ENCODE data around the gene CGB5. TPM values are rescaled to one million over a fixed set of nuclear protein-coding genes. Genes with fewer than 3 reads are reported as not detected.

Gene CGB5
- total and polyA plus RNA-seq, 2 experiments from 2014 or later = 1.7 TPM; not detected in 1

DNA sequence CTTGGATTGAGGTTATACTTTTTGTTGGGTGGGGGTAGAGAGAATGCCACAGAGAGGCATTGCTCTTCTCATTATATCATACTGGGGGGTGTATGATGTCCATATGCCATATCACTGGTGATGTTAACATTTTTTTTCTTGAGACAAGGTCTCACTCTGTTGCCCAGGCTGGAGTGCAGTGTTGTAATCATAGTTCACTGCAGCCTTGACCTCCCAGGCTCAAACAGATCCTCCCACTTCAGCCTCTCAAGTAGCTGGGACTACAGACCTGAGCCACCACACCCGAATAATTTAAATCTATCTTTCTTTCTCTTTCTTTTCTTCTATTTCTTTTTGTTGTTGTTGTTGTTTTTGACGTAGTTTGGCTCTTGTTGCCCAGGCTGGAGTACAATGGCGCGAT, 36.7 kb downstream of the CGB5 start:
- TF ChIP-seq EZH2 (IDR thresholded peaks at IDR 0.05; ENCODE audit: insufficient read depth, poor library complexity, severe bottlenecking) (no peak), EZH2phosphoT487 (IDR thresholded peaks at IDR 0.05; ENCODE audit: insufficient read depth, low read depth) (no peak)
- H3K4me3 ChIP-seq = no peak overlapping the region
- H3K9me2 ChIP-seq (ENCODE audit: insufficient read depth) = no peaks in the 10 kb centered on the region
- H3K4me2 ChIP-seq (ENCODE audit: unreplicated experiment) = no peak overlapping the region
- no peak overlapping the region for H2AFZ ChIP-seq
- in situ Hi-C loops (cut with MboI) = no loop called here
- H3K4me1 ChIP-seq (ENCODE audit: insufficient read depth) = no peaks in the 10 kb centered on the region; the same call in 1 of the 2 replicates
- no peaks in the 10 kb centered on the region for H3K27me3 ChIP-seq (replicated peaks; ENCODE audit: insufficient read depth)
- no peaks in the 10 kb centered on the region for H4K20me1 ChIP-seq (ENCODE audit: insufficient read depth)
- H3K9ac ChIP-seq = no peak overlapping the region
- H3F3A ChIP-seq (ENCODE audit: insufficient read depth) = no peaks in the 10 kb centered on the region
- no peak for DNase-seq
- WGBS, 2 experiments (ENCODE audit: low coverage in 1 of 2, low lambda C conversion rate in 2 of 2, missing lambda C conversion rate in 2 of 2) = 65 to 71% methylated on average over 4 of the region's 4 CpGs
- no peaks in the 10 kb centered on the region for H3K36me3 ChIP-seq (ENCODE audit: low read depth)
- H3K9me3 ChIP-seq (ENCODE audit: low read depth) = no peaks in the 10 kb centered on the region
- H3K79me2 ChIP-seq (ENCODE audit: insufficient read depth) = peaks cover 1% of the 10 kb centered on the region
- no peak overlapping the region for H3K27ac ChIP-seq

DNA sequence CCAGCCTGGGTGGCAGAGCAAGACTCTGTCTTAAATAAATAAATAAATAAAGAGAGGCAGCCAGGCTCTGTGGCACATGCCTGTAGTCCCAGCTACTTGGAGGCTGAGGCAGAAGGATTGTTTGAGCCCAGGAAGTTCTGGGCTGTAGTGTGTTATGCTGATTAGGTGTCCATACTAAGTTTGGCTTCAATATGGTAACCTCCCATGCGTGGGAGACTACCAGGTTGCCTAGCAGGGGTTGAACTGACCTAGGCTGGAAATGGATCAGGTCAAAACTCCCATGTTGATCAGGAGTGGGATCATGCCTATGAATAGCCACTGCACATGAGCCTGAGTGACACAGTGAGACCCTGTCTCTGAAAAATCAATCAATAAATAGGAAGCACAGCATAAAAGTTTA, 37.6 kb downstream of the CGB5 start:
- Histone ChIP-seq H3F3A (ENCODE audit: insufficient read depth) (no peaks in the 10 kb centered on the region), H3K79me2 (ENCODE audit: insufficient read depth) (peaks cover 10% of the 10 kb centered on the region), H3K36me3 (ENCODE audit: low read depth) (no peaks in the 10 kb centered on the region), H3K4me3 (no peak overlapping the region), H3K4me2 (ENCODE audit: unreplicated experiment) (no peak overlapping the region), H4K20me1 (ENCODE audit: insufficient read depth) (peaks cover under 1% of the 10 kb centered on the region; the same call in 1 of the 2 replicates), H3K9ac (no peak overlapping the region), H3K27me3 (replicated peaks; ENCODE audit: insufficient read depth) (no peaks in the 10 kb centered on the region), H3K27ac (no peak overlapping the region), H2AFZ (no peak overlapping the region), H3K9me3 (ENCODE audit: low read depth) (no peaks in the 10 kb centered on the region), H3K4me1 (ENCODE audit: insufficient read depth) (no peaks in the 10 kb centered on the region; the same call in 1 of the 2 replicates), H3K9me2 (ENCODE audit: insufficient read depth) (no peaks in the 10 kb centered on the region)
- TF ChIP-seq EZH2phosphoT487 (IDR thresholded peaks at IDR 0.05; ENCODE audit: insufficient read depth, low read depth) = no peak
- no peak for TF ChIP-seq EZH2 (IDR thresholded peaks at IDR 0.05; ENCODE audit: insufficient read depth, poor library complexity, severe bottlenecking)
- no peak for DNase-seq
- 35 to 61% methylated on average over 1 of the region's 1 CpG for WGBS, 2 experiments (ENCODE audit: low coverage in 1 of 2, low lambda C conversion rate in 2 of 2, missing lambda C conversion rate in 2 of 2)
- in situ Hi-C loops (cut with MboI) = no loop called here

DNA sequence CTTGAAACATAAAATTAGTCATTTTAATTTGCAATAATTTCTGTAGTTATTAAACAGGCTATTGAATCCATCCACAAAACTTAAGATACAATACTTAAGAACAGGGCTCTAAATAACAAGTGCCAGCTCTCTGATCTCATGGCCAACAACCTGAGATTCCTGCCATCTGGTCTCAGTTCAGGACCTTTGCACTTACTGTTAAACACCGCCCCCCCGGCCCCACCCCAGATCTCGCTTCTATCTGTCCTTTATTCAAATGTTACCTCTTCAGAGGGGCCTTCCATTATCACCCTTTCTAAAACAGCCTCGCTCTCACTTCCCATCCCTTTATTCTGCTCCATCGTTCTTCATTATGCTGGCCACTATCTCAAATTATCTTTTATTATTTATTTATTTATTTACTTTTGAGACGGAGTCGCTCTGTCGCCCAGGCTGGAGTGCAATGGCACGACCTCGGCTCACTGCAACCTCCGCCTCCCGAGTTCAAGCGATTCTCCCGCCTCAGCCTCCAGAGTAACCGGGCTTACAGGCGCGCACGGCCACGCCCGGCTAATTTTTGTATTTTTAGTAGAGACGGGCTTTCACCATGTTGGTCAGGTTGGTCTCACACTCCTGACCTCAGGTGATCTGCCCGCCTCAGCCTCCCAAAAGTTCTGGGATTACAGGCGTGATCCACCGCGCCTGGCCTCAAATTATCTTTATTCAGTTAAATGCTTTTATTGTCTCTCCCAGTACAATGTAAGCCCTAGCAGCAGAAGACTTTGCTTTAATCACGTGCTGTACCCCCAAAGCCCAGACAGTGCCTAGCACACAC, 40.8 kb downstream of the CGB5 start:
- Histone ChIP-seq H2AFZ (peak overlapping the region; percentile 92), H3K4me1 (ENCODE audit: insufficient read depth) (peaks cover 13% of the 10 kb centered on the region), H3K4me3 (peak overlapping the region; percentile 90), H3K27ac (peak overlapping the region; percentile 73), H3K4me2 (ENCODE audit: unreplicated experiment) (peak overlapping the region; percentile 71), H3K9ac (peak overlapping the region; percentile 89), H3K36me3 (ENCODE audit: low read depth) (0 out of 2 replicates have a peak, but pooled peaks cover 6% of the 10 kb centered on the region), H3K79me2 (ENCODE audit: insufficient read depth) (peaks cover 41% of the 10 kb centered on the region), H4K20me1 (ENCODE audit: insufficient read depth) (peaks cover 15% of the 10 kb centered on the region), H3K9me2 (ENCODE audit: insufficient read depth) (no peaks in the 10 kb centered on the region), H3K9me3 (ENCODE audit: low read depth) (no peaks in the 10 kb centered on the region), H3F3A (ENCODE audit: insufficient read depth) (no peaks in the 10 kb centered on the region), H3K27me3 (replicated peaks; ENCODE audit: insufficient read depth) (no peaks in the 10 kb centered on the region)
- in situ Hi-C loops (cut with MboI) = no loop called here
- DNase-seq = no peak
- no peak for TF ChIP-seq EZH2phosphoT487 (IDR thresholded peaks at IDR 0.05; ENCODE audit: insufficient read depth, low read depth)
- TF ChIP-seq EZH2 (IDR thresholded peaks at IDR 0.05; ENCODE audit: insufficient read depth, poor library complexity, severe bottlenecking) = no peak
- WGBS, 2 experiments (ENCODE audit: low coverage in 1 of 2, low lambda C conversion rate in 2 of 2, missing lambda C conversion rate in 2 of 2) = 62 to 63% methylated on average over 26 of the region's 26 CpGs

DNA sequence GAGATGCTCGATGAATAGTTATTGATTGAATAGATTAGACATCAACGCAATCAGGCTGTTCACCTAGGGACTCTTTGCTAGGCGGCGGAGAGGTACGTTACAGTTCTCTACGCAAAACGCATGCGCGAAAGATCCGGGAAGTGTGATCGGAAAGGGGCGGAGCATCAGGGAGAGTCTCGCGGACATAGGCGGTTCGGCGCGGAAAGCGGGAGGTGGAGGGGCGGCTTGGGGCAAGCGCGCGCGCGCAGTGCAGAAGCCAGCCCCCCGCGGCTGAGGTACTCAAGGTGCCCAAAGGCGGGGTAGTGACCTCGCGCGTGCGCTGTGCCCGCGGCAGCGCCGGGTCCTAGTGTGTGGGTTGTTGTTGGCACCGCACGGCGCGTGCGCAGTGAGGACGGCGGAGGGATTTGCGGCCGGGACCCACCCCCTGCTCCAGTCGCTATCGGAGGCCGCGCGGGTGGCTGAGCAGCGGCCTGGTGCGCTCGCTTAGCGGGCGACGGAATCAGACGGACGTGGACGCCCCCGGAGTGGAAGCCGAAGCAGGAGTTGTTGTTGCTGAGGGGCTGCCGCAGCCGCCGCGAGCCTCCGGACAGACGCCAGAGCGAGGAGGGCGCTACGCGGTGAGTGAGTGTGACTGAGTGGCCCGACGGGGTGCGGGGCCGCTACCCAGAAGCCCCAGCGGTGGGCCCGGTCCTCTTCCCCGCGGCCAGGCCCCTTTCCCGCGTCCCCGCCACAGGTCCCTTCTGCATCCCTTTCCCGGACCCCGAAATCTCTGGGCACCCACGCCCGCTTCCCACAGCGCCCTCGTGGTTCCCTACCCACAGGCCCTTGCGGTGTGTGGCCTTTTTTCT, 41.6 kb downstream of the CGB5 start, which contains the start of gene SNRNP70:
Gene SNRNP70, plus strand, starts transcription at position 432 of the 848 bp plus-strand sequence. CDS start 964 bp downstream, outside the sequence.
- Histone ChIP-seq H3K79me2 (ENCODE audit: insufficient read depth) (peaks cover 50% of the 10 kb centered on the region), H3K9ac (peak within 1 kb of the TSS; percentile 89), H3K4me2 (ENCODE audit: unreplicated experiment) (peak within 1 kb of the TSS; percentile 80), H4K20me1 (ENCODE audit: insufficient read depth) (peaks cover 16% of the 10 kb centered on the region), H3K27ac (peak within 1 kb of the TSS; percentile 73), H3K4me3 (peak within 1 kb of the TSS; percentile 90), H3K9me2 (ENCODE audit: insufficient read depth) (no peaks in the 10 kb centered on the region), H3K9me3 (ENCODE audit: low read depth) (no peaks in the 10 kb centered on the region), H3K36me3 (ENCODE audit: low read depth) (peaks cover 7% of the 10 kb centered on the region; the same call in 1 of the 2 replicates), H3F3A (ENCODE audit: insufficient read depth) (no peaks in the 10 kb centered on the region), H2AFZ (peak within 1 kb of the TSS; percentile 92), H3K27me3 (replicated peaks; ENCODE audit: insufficient read depth) (no peaks in the 10 kb centered on the region), H3K4me1 (ENCODE audit: insufficient read depth) (peaks cover 13% of the 10 kb centered on the region)
- WGBS, 2 experiments (ENCODE audit: low coverage in 1 of 2, low lambda C conversion rate in 2 of 2, missing lambda C conversion rate in 2 of 2) = 2 to 3% methylated on average over 57 to 74 of the region's 89 CpGs
- DNase-seq = peak; percentile 100
- TF ChIP-seq EZH2 (IDR thresholded peaks at IDR 0.05; ENCODE audit: insufficient read depth, poor library complexity, severe bottlenecking) = no peak
- no peak for TF ChIP-seq EZH2phosphoT487 (IDR thresholded peaks at IDR 0.05; ENCODE audit: insufficient read depth, low read depth)
- in situ Hi-C loops (cut with MboI) = no loop called here

All from GM23248 (cell line).